ENCODE data around the gene CALD1.

Gene CALD1

DNA sequence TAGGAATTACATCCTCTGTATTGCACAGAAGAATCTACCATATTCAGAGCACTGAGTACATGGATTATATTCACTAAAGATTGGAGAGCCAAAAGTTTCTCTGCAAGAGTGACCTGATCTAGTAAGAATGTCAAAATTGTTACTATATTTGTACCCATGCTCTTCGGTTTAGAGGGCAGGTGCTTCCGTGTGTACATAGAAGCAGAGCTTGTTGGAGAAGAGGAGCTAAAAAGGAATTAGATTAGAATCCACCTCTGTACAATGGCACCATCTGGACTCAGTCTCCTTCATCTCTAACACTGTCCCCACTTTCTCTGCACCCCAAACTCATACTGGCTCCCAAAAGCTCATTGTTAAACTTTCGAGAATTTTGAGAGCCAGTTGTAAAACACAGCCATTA lies 8.3 kb downstream of the CALD1 start:
- no peak for DNase-seq (ENCODE audit: low read depth in 2 of 2)

DNA sequence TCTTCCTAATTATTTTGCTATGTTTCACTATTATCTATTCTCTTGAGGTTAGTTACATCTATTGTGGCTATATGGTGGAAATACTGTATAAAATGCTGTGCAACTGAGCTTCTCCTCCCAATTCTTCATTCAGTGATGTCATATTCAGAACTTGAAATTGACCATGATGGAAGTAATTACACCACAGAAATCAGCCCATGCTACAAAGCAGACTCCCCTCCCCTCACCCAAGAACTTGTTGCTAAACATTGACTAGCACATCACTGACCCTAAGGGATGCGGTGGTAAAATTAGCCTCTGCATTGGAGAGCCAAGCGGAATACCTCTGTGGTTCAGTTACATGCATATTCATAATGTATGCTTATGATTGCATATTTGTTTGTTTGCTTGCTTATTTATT lies 8.8 kb downstream of the CALD1 start:
- DNase-seq (ENCODE audit: low read depth in 2 of 2): no peak

- DNase-seq (ENCODE audit: low read depth in 2 of 2): no peak
These were observed 10.7 kb downstream of the CALD1 start for GRCh38 chr7:134789967-134790685.

GRCh38 chr7:134792968-134793367 lies 13.5 kb downstream of the CALD1 start:
- DNase-seq (ENCODE audit: low read depth in 2 of 2): no peak

GRCh38 chr7:134795231-134795630 lies 15.8 kb downstream of the CALD1 start:
- DNase-seq (ENCODE audit: low read depth in 2 of 2): no peak

- no peak for DNase-seq (ENCODE audit: low read depth in 2 of 2)
These were observed 18.7 kb downstream of the CALD1 start for GRCh38 chr7:134798155-134798554.

DNA sequence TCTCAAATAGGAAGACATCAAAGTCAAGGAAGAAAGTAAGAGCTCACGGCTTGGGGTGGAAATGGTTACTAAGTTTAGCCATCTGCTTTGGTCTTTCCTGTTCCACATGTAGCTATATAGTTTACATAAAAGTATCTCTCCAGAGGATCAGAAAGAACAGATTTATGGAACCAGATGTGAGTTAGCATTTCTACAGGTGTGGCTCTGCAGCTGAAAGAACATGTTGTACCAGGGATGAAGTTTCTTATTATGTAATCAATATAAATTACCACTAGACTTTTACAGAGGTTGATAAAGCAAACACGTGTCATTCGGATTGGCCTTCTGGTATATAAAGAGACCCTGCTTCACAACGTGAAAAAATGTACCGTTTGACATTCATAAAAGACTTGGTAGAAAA lies 19.9 kb downstream of the CALD1 start:
- no peak for DNase-seq (ENCODE audit: low read depth in 2 of 2)

DNA sequence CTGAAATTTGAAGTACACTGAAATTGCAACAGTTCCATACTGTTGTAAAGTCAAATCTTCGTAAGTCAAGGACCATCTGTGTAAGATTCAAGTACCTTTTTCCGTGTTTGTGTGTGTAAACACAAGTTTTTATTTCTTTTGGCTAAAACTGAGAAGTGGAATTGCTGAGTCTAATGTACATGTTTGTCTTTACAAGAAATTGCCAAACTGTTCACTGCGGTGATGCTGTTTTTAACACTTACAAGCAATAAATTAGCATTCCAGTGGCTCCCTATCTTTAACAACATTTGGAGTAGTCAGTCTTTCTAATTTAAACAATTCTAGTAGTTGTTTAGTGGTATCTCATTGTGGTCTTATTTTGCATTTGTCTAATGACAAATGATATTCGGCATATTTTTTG lies 23.3 kb downstream of the CALD1 start:
- DNase-seq (ENCODE audit: low read depth in 2 of 2): no peak

GRCh38 chr7:134804351-134804750 lies 24.9 kb downstream of the CALD1 start:
- DNase-seq (ENCODE audit: low read depth in 2 of 2): no peak

GRCh38 chr7:134804854-134805253 lies 25.4 kb downstream of the CALD1 start:
- no peak for DNase-seq (ENCODE audit: low read depth in 2 of 2)

DNA sequence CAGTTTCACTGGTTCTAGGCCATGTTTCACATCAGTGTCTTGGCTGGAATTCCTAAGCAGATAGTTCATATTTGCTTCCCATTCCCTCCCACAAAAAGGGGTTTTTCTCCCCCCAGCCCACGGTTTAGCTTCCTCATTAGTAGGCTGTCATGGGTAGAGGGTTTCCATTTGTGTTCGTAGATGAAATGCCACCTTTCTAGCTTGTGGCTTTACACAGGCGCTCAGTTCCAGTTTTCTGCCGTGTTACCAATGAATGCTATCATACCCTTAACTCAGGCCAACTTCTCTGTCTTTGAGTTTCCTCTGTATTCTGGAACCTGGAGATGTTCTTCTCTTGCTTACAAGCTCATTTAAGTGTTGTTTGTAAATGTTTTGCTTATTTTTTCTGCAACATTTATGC lies 26.8 kb downstream of the CALD1 start:
- no peak for DNase-seq (ENCODE audit: low read depth in 2 of 2)

DNA sequence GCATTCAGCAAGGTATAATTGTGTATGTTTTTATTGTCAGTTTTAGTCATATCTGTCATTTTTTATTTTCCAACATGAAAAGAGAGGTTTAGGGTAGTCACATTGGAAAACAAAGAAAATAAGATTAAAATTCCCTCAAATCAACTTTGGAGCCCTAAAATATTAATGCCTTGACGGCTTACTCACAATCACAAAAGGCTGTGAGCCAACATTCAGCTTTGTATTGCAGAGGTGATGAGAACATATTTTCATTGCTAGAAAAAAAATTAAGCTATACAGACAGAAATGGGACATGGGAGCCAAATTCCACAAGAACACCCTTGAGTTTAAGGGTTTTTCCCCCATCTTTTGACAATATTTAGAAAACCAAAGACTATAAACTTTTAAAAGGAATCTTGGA lies 30.2 kb downstream of the CALD1 start:
- DNase-seq (ENCODE audit: low read depth in 2 of 2): no peak

DNA sequence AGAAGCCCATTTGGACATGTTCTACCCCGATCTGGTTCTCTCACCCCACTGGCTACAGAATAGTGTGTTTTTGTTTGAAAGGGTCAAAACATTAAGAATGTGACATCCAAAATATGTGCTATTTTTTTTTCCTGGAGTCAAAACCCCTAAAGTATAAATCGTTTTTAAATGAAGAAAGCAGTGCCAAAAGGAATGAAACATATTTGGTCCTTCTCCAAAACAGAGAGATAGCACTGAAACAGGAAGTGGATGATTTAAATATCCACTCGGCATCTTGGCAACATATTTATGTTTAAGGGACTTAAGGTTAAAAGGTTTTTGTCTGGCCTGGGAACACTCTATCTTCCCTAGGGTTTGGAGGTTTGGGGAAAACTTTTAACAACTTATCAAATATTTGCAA lies 32.3 kb downstream of the CALD1 start:
- no peak for DNase-seq (ENCODE audit: low read depth in 2 of 2)

DNA sequence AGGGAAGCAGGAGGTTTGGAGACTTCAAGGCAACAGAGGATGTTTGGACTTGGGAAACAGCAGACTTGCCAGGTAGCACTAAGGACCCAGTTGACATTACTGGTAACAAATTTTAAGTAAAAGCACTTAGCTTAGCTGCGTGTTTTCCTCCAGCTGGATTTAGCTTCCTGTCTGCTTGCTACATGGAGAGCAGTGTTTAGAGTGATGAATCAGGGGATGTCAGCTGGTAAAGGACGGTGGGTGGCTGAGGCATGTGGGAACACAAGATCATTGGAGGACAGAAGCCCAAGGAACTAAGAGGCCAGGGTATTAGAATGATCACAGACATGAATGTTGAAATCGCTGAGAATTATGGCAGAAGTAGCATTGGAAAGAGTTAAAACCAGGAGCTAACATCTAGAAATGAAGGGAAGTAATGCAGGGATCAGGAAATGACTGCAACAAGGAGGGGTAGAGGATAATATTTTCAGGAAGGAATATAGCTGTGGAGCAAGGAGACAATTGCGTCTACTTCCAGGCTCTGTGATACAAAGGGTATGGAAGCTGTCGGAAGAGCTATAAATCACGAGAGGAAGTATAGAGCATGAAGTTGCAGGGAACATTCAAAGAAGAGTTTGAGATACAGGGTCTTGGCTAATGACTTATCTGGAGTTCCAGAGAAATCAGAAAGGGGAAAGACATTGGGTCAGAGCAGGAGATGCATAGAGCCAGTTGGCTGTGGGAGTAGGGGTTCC lies 34.4 kb downstream of the CALD1 start:
- DNase-seq (ENCODE audit: low read depth in 2 of 2): no peak

DNA sequence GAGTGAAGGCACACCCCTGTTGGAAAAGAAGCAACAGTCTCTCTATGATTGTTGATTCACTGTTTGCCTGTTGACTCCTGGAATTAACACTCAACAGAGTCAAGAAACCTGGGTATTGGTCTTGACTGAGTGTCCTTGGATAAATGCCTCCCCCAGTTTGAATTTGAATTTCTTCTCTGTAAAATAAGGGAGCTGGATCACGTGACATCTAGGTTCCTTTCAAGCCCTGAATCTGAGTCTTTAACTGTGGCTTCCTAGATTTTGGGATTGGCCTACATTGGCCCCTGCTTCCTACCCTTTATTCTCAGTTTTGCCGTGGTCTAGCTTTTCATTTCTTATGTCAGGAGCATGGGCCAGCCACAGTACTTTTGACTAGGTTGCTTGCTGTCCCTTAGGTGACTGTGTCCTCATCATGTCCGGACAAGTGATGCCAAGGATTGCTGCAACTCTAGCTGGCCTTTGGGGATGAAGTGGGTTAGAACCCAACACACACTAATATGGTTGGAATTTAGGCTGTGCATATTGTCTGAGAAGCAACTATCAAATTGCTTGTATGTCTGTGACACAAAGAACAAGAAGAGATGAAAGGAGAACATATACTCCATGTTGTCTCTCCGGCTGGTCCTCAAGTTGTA lies 35.4 kb downstream of the CALD1 start:
- no peak for DNase-seq (ENCODE audit: low read depth in 2 of 2)

GRCh38 chr7:134818613-134819345 lies 39.3 kb downstream of the CALD1 start:
- no peak for DNase-seq (ENCODE audit: low read depth in 2 of 2)

- DNase-seq (ENCODE audit: low read depth in 2 of 2): no peak
These were observed 40.0 kb downstream of the CALD1 start for GRCh38 chr7:134819401-134819800.

DNA sequence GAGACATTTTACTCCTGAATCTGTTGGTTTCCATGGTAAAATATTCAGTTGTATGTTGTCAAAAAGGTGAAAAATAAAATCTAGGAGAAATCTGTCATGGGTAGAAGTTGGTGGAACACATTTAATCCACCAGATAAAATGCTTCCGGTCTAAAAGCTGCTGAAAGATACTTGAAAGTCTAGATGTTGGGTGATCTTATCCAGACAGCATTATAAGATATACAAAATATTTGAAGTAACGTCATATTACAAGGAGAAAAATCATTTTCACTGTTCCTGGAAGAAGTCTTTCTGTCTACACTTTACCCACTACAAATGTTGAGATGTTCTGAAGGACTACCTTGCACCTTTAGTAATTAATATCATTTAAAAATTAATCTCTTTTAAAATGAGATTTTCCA lies 40.9 kb downstream of the CALD1 start:
- no peak for DNase-seq (ENCODE audit: low read depth in 2 of 2)

DNA sequence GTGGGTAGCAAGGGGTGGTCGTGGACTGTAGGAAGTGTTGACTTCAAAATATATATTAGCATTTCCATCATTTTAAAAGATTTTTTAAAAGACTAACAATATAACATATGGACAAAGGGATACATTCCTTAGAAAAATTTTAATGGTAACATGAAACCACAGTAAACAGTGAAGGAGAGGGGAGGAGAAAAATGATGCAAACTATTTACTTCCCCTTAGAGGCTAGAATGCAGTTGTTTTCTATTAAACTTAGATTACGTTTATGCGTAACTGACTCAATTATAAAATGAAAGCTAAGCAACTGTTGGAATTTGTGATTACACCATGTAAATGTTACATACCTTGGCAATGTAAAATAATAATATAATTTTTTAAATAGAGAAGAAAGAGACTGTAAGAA lies 41.3 kb downstream of the CALD1 start:
- DNase-seq (ENCODE audit: low read depth in 2 of 2): no peak

- DNase-seq (ENCODE audit: low read depth in 2 of 2): no peak
These were observed 44.0 kb downstream of the CALD1 start for GRCh38 chr7:134823400-134823799.

GRCh38 chr7:134825666-134826065 lies 46.2 kb downstream of the CALD1 start:
- no peak for DNase-seq (ENCODE audit: low read depth in 2 of 2)

- no peak for DNase-seq (ENCODE audit: low read depth in 2 of 2)
These were observed 46.7 kb downstream of the CALD1 start for GRCh38 chr7:134826105-134826504.
